Endometrial microvascular endothelial cells (primary cell): ENCODE measurements around the gene AKR1C8. TPM values are rescaled to one million over a fixed set of nuclear protein-coding genes. Genes with fewer than 3 reads are reported as not detected.
"Not testable (repeated sequence)": the region's sequence is repeated elsewhere in the genome, so short reads cannot be mapped to it uniquely, and the experiment has no call there.

ENCODE experiments used
- in situ Hi-C: cut with HindIII; loops from 2 replicates; pipeline ENCODE4 v1.10.0; 2017; ENCODE audit warnings: low sequenced_read_pairs, low pct_unique_long_range_greater_than_20kb; ENCODE audit errors: inconsistent ontology term
- total RNA-seq: library from RNA; depleted of rRNA; stranded (reverse); fragments of >200 nt; gene quantifications from one replicate; pipeline ENCODE4 v1.2.3, GENCODE V29; 2015; ENCODE audit errors: inconsistent ontology term

Gene AKR1C8
- total RNA-seq, 1 donor from 2014 or later = not detected

- in situ Hi-C loops = not testable (repeated sequence)
Measured at GRCh38 chr10:5119997-5120396, 65.0 kb downstream of the AKR1C8 start.

- in situ Hi-C loops = no loop called here
Measured at GRCh38 chr10:5117026-5117425, 67.9 kb downstream of the AKR1C8 start.

DNA sequence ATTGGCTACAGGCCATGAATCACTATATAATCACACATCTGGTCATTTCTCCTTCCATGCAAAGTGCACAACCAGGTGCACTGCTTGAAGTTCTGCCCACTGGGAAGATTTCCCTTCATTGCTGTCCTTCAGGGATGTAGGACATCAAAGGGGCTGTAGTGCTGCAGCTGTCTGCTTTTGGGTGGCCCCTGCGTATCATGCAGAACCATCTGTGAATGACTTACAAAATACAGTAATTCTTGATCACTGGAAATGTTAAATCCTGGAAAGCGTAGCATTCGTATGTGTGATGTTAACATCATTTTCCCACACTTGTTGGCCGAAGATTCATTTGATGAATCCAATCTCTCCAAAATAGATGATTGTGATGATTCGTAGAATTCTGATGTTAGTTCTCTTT lies 68.3 kb downstream of the AKR1C8 start:
- in situ Hi-C loops = no loop called here

DNA sequence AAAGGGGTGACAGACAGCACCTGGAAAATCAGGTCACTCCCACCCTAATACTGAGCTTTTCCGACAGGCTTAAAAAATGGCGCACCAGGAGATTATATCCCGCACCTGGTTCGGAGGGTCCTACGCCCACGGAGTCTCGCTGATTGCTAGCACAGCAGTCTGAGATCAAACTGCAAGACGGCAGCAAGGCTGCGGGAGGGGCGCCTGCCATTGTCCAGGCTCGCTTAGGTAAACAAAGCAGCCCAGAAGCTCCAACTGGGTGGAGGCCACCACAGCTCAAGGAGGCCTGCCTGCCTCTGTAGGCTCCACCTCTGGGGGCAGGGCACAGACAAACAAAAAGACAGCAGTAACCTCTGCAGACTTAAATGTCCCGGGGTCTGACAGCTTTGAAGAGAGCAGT lies 75.1 kb downstream of the AKR1C8 start:
- in situ Hi-C loops = not testable (repeated sequence)

GRCh38 chr10:5108658-5109416 lies 76.1 kb downstream of the AKR1C8 start:
- in situ Hi-C loops = no loop called here

- in situ Hi-C loops = no loop called here
Measured at GRCh38 chr10:5107860-5108526, 77.0 kb downstream of the AKR1C8 start.

DNA sequence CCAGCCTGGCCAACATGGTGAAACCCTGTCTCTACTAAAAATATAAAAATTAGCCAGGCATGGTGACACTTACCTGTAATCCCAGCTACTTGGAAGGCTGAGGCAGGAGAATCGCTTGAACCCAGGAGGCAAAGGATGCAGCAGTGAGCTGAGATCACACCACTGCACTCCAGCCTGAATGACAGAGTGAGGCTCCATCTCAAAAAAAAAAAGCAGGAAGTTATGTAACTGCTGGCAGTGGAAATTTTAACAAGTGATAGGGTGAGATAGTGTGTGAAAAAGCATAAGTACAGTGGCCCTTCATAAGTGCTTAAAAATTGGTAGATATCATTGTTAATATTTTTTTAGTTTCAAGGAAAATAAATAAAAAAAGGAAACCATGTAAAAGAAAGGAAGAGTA lies 78.4 kb downstream of the AKR1C8 start:
- in situ Hi-C loops = no loop called here

GRCh38 chr10:5105626-5106025 lies 79.3 kb downstream of the AKR1C8 start:
- in situ Hi-C loops = no loop called here

Other genes starting within 250 kb of the AKR1C8 start
- under 0.01 TPM for gene AKR1C1, start 221.7 kb downstream of the AKR1C8 start, total RNA-seq
- gene AKR1C2, start 181.3 kb downstream of the AKR1C8 start, total RNA-seq = not detected
- gene AKR1C3, start 90.7 kb downstream of the AKR1C8 start, total RNA-seq = 0.37 TPM
- not detected for gene AKR1C4, start 11.7 kb upstream of the AKR1C8 start, total RNA-seq
- not detected for gene UCN3, start 179.8 kb upstream of the AKR1C8 start, total RNA-seq
- 0.84 TPM for gene TUBAL3, start 219.7 kb upstream of the AKR1C8 start, total RNA-seq
- 41.0 TPM for gene NET1, start 227.4 kb upstream of the AKR1C8 start, total RNA-seq